Activated naive CD8-positive, alpha-beta T cell (primary cell): ENCODE measurements around the gene MYRIP.
"Not testable (repeated sequence)": the region's sequence is repeated elsewhere in the genome, so short reads cannot be mapped to it uniquely, and the experiment has no call there.

Source experiments
- H3K27ac Mint-ChIP-seq: one replicate; pipeline ENCODE4 v1.8.0; 2021; ENCODE audit warnings: mixed read lengths
- H3K27me3 Mint-ChIP-seq: one replicate; pipeline ENCODE4 v1.8.0; 2021; ENCODE audit warnings: mixed read lengths
- H3K36me3 Mint-ChIP-seq: one replicate; pipeline ENCODE4 v1.8.0; 2021; ENCODE audit warnings: mixed read lengths
- H3K4me1 Mint-ChIP-seq: one replicate; pipeline ENCODE4 v1.8.0; 2021; ENCODE audit warnings: low read depth, mixed read lengths
- H3K4me3 Mint-ChIP-seq: one replicate; pipeline ENCODE4 v1.8.0; 2021; ENCODE audit warnings: mild to moderate bottlenecking, mixed read lengths
- H3K9me3 Mint-ChIP-seq: one replicate; pipeline ENCODE4 v1.8.0; 2021; ENCODE audit warnings: low read depth, mixed read lengths

Gene MYRIP

GRCh38 chr3:40077828-40078492 is 268.6 kb downstream of the MYRIP start:
- H3K36me3 Mint-ChIP-seq, H3K27ac Mint-ChIP-seq: not testable (repeated sequence)
- peaks cover 10% of the 10 kb centered on the region for H3K9me3 Mint-ChIP-seq

GRCh38 chr3:40078590-40078989 is 269.2 kb downstream of the MYRIP start:
- Mint-ChIP-seq H3K27ac (no peak overlapping the region), H3K4me3 (no peak overlapping the region), H3K36me3 (no peaks in the 10 kb centered on the region)

More at GRCh38 chr3:40077828-40078492, 268.6 kb downstream of the MYRIP start:
- H3K27me3 Mint-ChIP-seq, H3K4me3 Mint-ChIP-seq, H3K4me1 Mint-ChIP-seq: not testable (repeated sequence)

GRCh38 chr3:40079203-40079846 is 269.9 kb downstream of the MYRIP start:
- H3K4me1 Mint-ChIP-seq, result no peaks in the 10 kb centered on the region
- no peak overlapping the region for H3K27ac Mint-ChIP-seq
- H3K9me3 Mint-ChIP-seq, result peaks cover 10% of the 10 kb centered on the region
- peaks cover 3% of the 10 kb centered on the region for H3K27me3 Mint-ChIP-seq
- H3K4me3 Mint-ChIP-seq, result no peak overlapping the region
- no peaks in the 10 kb centered on the region for H3K36me3 Mint-ChIP-seq

More at GRCh38 chr3:40078590-40078989, 269.2 kb downstream of the MYRIP start:
- peaks cover 3% of the 10 kb centered on the region for H3K27me3 Mint-ChIP-seq
- peaks cover 10% of the 10 kb centered on the region for H3K9me3 Mint-ChIP-seq
- no peaks in the 10 kb centered on the region for H3K4me1 Mint-ChIP-seq

- H3K9me3 Mint-ChIP-seq, result peaks cover 10% of the 10 kb centered on the region
- no peaks in the 10 kb centered on the region for H3K36me3 Mint-ChIP-seq
- peaks cover 3% of the 10 kb centered on the region for H3K27me3 Mint-ChIP-seq
- no peak overlapping the region for H3K27ac Mint-ChIP-seq
- no peak overlapping the region for H3K4me3 Mint-ChIP-seq
- no peaks in the 10 kb centered on the region for H3K4me1 Mint-ChIP-seq
Observed at GRCh38 chr3:40079847-40080240, 270.4 kb downstream of the MYRIP start.

- Mint-ChIP-seq H3K4me3 (no peak overlapping the region), H3K27me3 (peaks cover 7% of the 10 kb centered on the region), H3K4me1 (no peaks in the 10 kb centered on the region), H3K36me3 (no peaks in the 10 kb centered on the region), H3K9me3 (peaks cover 10% of the 10 kb centered on the region), H3K27ac (no peak overlapping the region)
Observed at GRCh38 chr3:40083066-40083465, 273.7 kb downstream of the MYRIP start.

GRCh38 chr3:40084424-40084823 is 275.0 kb downstream of the MYRIP start:
- not testable (repeated sequence) for H3K4me1 Mint-ChIP-seq, H3K36me3 Mint-ChIP-seq, H3K27ac Mint-ChIP-seq, H3K4me3 Mint-ChIP-seq, H3K27me3 Mint-ChIP-seq
- peaks cover 10% of the 10 kb centered on the region for H3K9me3 Mint-ChIP-seq

- Mint-ChIP-seq H3K36me3 (no peaks in the 10 kb centered on the region), H3K27ac (no peak overlapping the region), H3K4me3 (no peak overlapping the region)
Observed at GRCh38 chr3:40086890-40087883, 277.8 kb downstream of the MYRIP start.

GRCh38 chr3:40088527-40089170 is 279.2 kb downstream of the MYRIP start:
- H3K4me3 Mint-ChIP-seq, result no peak overlapping the region
- H3K27ac Mint-ChIP-seq, result no peak overlapping the region
- no peaks in the 10 kb centered on the region for H3K4me1 Mint-ChIP-seq
- no peaks in the 10 kb centered on the region for H3K9me3 Mint-ChIP-seq
- peaks cover 4% of the 10 kb centered on the region for H3K27me3 Mint-ChIP-seq
- no peaks in the 10 kb centered on the region for H3K36me3 Mint-ChIP-seq

More at GRCh38 chr3:40086890-40087883, 277.8 kb downstream of the MYRIP start:
- Mint-ChIP-seq H3K4me1 (no peaks in the 10 kb centered on the region), H3K9me3 (no peaks in the 10 kb centered on the region), H3K27me3 (peaks cover 4% of the 10 kb centered on the region)

GRCh38 chr3:40096661-40097111 is 287.3 kb downstream of the MYRIP start:
- Mint-ChIP-seq H3K36me3 (no peaks in the 10 kb centered on the region), H3K27me3 (peaks cover 4% of the 10 kb centered on the region), H3K4me1 (no peaks in the 10 kb centered on the region), H3K9me3 (peaks cover 7% of the 10 kb centered on the region), H3K27ac (no peak overlapping the region), H3K4me3 (no peak overlapping the region)

- no peak overlapping the region for H3K27ac Mint-ChIP-seq
- H3K4me1 Mint-ChIP-seq, result no peaks in the 10 kb centered on the region
- H3K36me3 Mint-ChIP-seq, result no peaks in the 10 kb centered on the region
- no peak overlapping the region for H3K4me3 Mint-ChIP-seq
- peaks cover 7% of the 10 kb centered on the region for H3K9me3 Mint-ChIP-seq
- peaks cover 4% of the 10 kb centered on the region for H3K27me3 Mint-ChIP-seq
Observed at GRCh38 chr3:40097131-40098117, 288.0 kb downstream of the MYRIP start.

- Mint-ChIP-seq H3K27me3 (peaks cover 6% of the 10 kb centered on the region), H3K9me3 (peaks cover 10% of the 10 kb centered on the region)
Observed at GRCh38 chr3:40098261-40098759, 288.9 kb downstream of the MYRIP start.

GRCh38 chr3:40099871-40100270 is 290.5 kb downstream of the MYRIP start:
- Mint-ChIP-seq H3K4me3 (no peak overlapping the region), H3K9me3 (peaks cover 10% of the 10 kb centered on the region), H3K27ac (no peak overlapping the region), H3K36me3 (peaks cover 2% of the 10 kb centered on the region), H3K4me1 (no peaks in the 10 kb centered on the region), H3K27me3 (peaks cover 6% of the 10 kb centered on the region)

More at GRCh38 chr3:40098261-40098759, 288.9 kb downstream of the MYRIP start:
- Mint-ChIP-seq H3K27ac (no peak overlapping the region), H3K4me1 (no peaks in the 10 kb centered on the region), H3K36me3 (peaks cover 2% of the 10 kb centered on the region), H3K4me3 (no peak overlapping the region)

- Mint-ChIP-seq H3K27me3 (peaks cover 4% of the 10 kb centered on the region), H3K27ac (no peak overlapping the region), H3K4me1 (no peaks in the 10 kb centered on the region), H3K36me3 (peaks cover 2% of the 10 kb centered on the region), H3K9me3 (peaks cover 10% of the 10 kb centered on the region), H3K4me3 (no peak overlapping the region)
Observed at GRCh38 chr3:40102182-40102581, 292.8 kb downstream of the MYRIP start.
